ENCODE measurements around the gene RBM12.
"Not testable (repeated sequence)": the region's sequence is repeated elsewhere in the genome, so short reads cannot be mapped to it uniquely, and the experiment has no call there.

The RBM12 gene

GRCh38 chr20:35705894-35706293, 41.2 kb upstream of the RBM12 start:
- H3K27me3 ChIP-seq (ENCODE audit: control insufficient read depth, insufficient read depth, low read length); H3K36me3 ChIP-seq (ENCODE audit: control insufficient read depth, insufficient read depth, low read length); DNase-seq (ENCODE audit: low read depth, low spot score); H3K27ac ChIP-seq (ENCODE audit: low read length); H3K4me1 ChIP-seq (ENCODE audit: control insufficient read depth, insufficient read depth, low read length); H3K9me3 ChIP-seq (ENCODE audit: control insufficient read depth, insufficient read depth, low read length); H3K4me3 ChIP-seq (ENCODE audit: low read length): not testable (repeated sequence)
- no CpG with 5 or more reads among the region's 11 CpGs for WGBS (ENCODE audit: insufficient coverage, insufficient read length)

- no peaks in the 10 kb centered on the region for H3K9me3 ChIP-seq (ENCODE audit: control insufficient read depth, insufficient read depth, low read length)
- H3K36me3 ChIP-seq (ENCODE audit: control insufficient read depth, insufficient read depth, low read length), result peaks cover 9% of the 10 kb centered on the region; the same call in 1 of the 2 replicates
- DNase-seq (ENCODE audit: low read depth, low spot score), result no peak
- H3K27ac ChIP-seq (ENCODE audit: low read length), result no peak overlapping the region
- H3K4me3 ChIP-seq (ENCODE audit: low read length), result no peak overlapping the region
- no CpG with 5 or more reads among the region's 5 CpGs for WGBS (ENCODE audit: insufficient coverage, insufficient read length)
- H3K27me3 ChIP-seq (ENCODE audit: control insufficient read depth, insufficient read depth, low read length), result no peaks in the 10 kb centered on the region
- no peaks in the 10 kb centered on the region for H3K4me1 ChIP-seq (ENCODE audit: control insufficient read depth, insufficient read depth, low read length)
Measured at GRCh38 chr20:35704514-35705261, 40.0 kb upstream of the RBM12 start.

- Histone ChIP-seq H3K4me1 (ENCODE audit: control insufficient read depth, insufficient read depth, low read length) (no peaks in the 10 kb centered on the region), H3K27me3 (ENCODE audit: control insufficient read depth, insufficient read depth, low read length) (no peaks in the 10 kb centered on the region), H3K36me3 (ENCODE audit: control insufficient read depth, insufficient read depth, low read length) (peaks cover 9% of the 10 kb centered on the region; the same call in 1 of the 2 replicates), H3K4me3 (ENCODE audit: low read length) (no peak overlapping the region), H3K27ac (ENCODE audit: low read length) (no peak overlapping the region), H3K9me3 (ENCODE audit: control insufficient read depth, insufficient read depth, low read length) (no peaks in the 10 kb centered on the region)
- DNase-seq (ENCODE audit: low read depth, low spot score), result no peak
- WGBS (ENCODE audit: insufficient coverage, insufficient read length), result no CpG with 5 or more reads among the region's 4 CpGs
Measured at GRCh38 chr20:35702824-35703695, 38.4 kb upstream of the RBM12 start.

GRCh38 chr20:35702051-35702823, 37.5 kb upstream of the RBM12 start:
- no peak for DNase-seq (ENCODE audit: low read depth, low spot score)
- no CpG with 5 or more reads among the region's 12 CpGs for WGBS (ENCODE audit: insufficient coverage, insufficient read length)
- no peaks in the 10 kb centered on the region for H3K27me3 ChIP-seq (ENCODE audit: control insufficient read depth, insufficient read depth, low read length)
- H3K4me1 ChIP-seq (ENCODE audit: control insufficient read depth, insufficient read depth, low read length), result 0 out of 2 replicates have a peak, but pooled peaks cover 1% of the 10 kb centered on the region
- no peaks in the 10 kb centered on the region for H3K9me3 ChIP-seq (ENCODE audit: control insufficient read depth, insufficient read depth, low read length)
- no peak overlapping the region for H3K27ac ChIP-seq (ENCODE audit: low read length)
- H3K4me3 ChIP-seq (ENCODE audit: low read length), result no peak overlapping the region
- peaks cover 9% of the 10 kb centered on the region; the same call in 1 of the 2 replicates for H3K36me3 ChIP-seq (ENCODE audit: control insufficient read depth, insufficient read depth, low read length)

- no peak for DNase-seq (ENCODE audit: low read depth, low spot score)
- Histone ChIP-seq H3K36me3 (ENCODE audit: control insufficient read depth, insufficient read depth, low read length) (peaks cover 5% of the 10 kb centered on the region; the same call in 1 of the 2 replicates), H3K27me3 (ENCODE audit: control insufficient read depth, insufficient read depth, low read length) (no peaks in the 10 kb centered on the region), H3K4me3 (ENCODE audit: low read length) (no peak overlapping the region), H3K27ac (ENCODE audit: low read length) (no peak overlapping the region), H3K9me3 (ENCODE audit: control insufficient read depth, insufficient read depth, low read length) (no peaks in the 10 kb centered on the region), H3K4me1 (ENCODE audit: control insufficient read depth, insufficient read depth, low read length) (0 out of 2 replicates have a peak, but pooled peaks cover 1% of the 10 kb centered on the region)
- WGBS (ENCODE audit: insufficient coverage, insufficient read length), result no CpG with 5 or more reads among the region's 7 CpGs
Measured at GRCh38 chr20:35700625-35701148, 36.0 kb upstream of the RBM12 start.

- peaks cover 4% of the 10 kb centered on the region; the same call in 1 of the 2 replicates for H3K36me3 ChIP-seq (ENCODE audit: control insufficient read depth, insufficient read depth, low read length)
- no peak for DNase-seq (ENCODE audit: low read depth, low spot score)
- H3K4me1 ChIP-seq (ENCODE audit: control insufficient read depth, insufficient read depth, low read length), result 0 out of 2 replicates have a peak, but pooled peaks cover 1% of the 10 kb centered on the region
Measured at GRCh38 chr20:35699957-35700624, 35.4 kb upstream of the RBM12 start.

GRCh38 chr20:35699127-35699956, 34.6 kb upstream of the RBM12 start, which contains the start of the genes NFS1 and ROMO1:
Gene NFS1, minus strand, starts transcription at chr20:35699352. Its CDS starts 64 bp downstream, at chr20:35699288.
Gene ROMO1, plus strand, starts transcription at chr20:35699405. Its CDS starts 228 bp downstream, at chr20:35699633.
- WGBS (ENCODE audit: insufficient coverage, insufficient read length), result no CpG with 5 or more reads among the region's 81 CpGs
- peaks cover under 1% of the 10 kb centered on the region; the same call in 1 of the 2 replicates for H3K36me3 ChIP-seq (ENCODE audit: control insufficient read depth, insufficient read depth, low read length)

More at GRCh38 chr20:35699957-35700624, 35.4 kb upstream of the RBM12 start:
- H3K27me3 ChIP-seq (ENCODE audit: control insufficient read depth, insufficient read depth, low read length), result no peaks in the 10 kb centered on the region
- H3K4me3 ChIP-seq (ENCODE audit: low read length), result peak overlapping the region; percentile 74; the same call in 1 of the 2 replicates
- no CpG with 5 or more reads among the region's 6 CpGs for WGBS (ENCODE audit: insufficient coverage, insufficient read length)
- no peaks in the 10 kb centered on the region for H3K9me3 ChIP-seq (ENCODE audit: control insufficient read depth, insufficient read depth, low read length)
- H3K27ac ChIP-seq (ENCODE audit: low read length), result no peak overlapping the region

GRCh38 chr20:35698298-35699126, 33.8 kb upstream of the RBM12 start:
- Histone ChIP-seq H3K27ac (ENCODE audit: low read length) (no peak overlapping the region), H3K27me3 (ENCODE audit: control insufficient read depth, insufficient read depth, low read length) (no peaks in the 10 kb centered on the region), H3K9me3 (ENCODE audit: control insufficient read depth, insufficient read depth, low read length) (no peaks in the 10 kb centered on the region), H3K36me3 (ENCODE audit: control insufficient read depth, insufficient read depth, low read length) (no peaks in the 10 kb centered on the region; the same call in 1 of the 2 replicates), H3K4me1 (ENCODE audit: control insufficient read depth, insufficient read depth, low read length) (0 out of 2 replicates have a peak, but pooled peaks cover 1% of the 10 kb centered on the region), H3K4me3 (ENCODE audit: low read length) (peak overlapping the region; percentile 74)
- no CpG with 5 or more reads among the region's 37 CpGs for WGBS (ENCODE audit: insufficient coverage, insufficient read length)
- DNase-seq (ENCODE audit: low read depth, low spot score), result no peak

More at GRCh38 chr20:35699127-35699956, 34.6 kb upstream of the RBM12 start, which contains the start of the genes NFS1 and ROMO1:
- Histone ChIP-seq H3K27me3 (ENCODE audit: control insufficient read depth, insufficient read depth, low read length) (no peaks in the 10 kb centered on the region), H3K27ac (ENCODE audit: low read length) (no peak within 1 kb of the TSS), H3K4me3 (ENCODE audit: low read length) (peak within 1 kb of the TSS; percentile 74), H3K9me3 (ENCODE audit: control insufficient read depth, insufficient read depth, low read length) (no peaks in the 10 kb centered on the region), H3K4me1 (ENCODE audit: control insufficient read depth, insufficient read depth, low read length) (0 out of 2 replicates have a peak, but pooled peaks cover 1% of the 10 kb centered on the region)
- DNase-seq (ENCODE audit: low read depth, low spot score), result peak; percentile 61

Data from iPS DF 6.9 (cell line).